Measurements from ENCODE around the gene RASGRF2. TPM values are rescaled to one million over a fixed set of nuclear protein-coding genes. Genes with fewer than 3 reads are reported as not detected.

Gene RASGRF2
- total RNA-seq, 2 experiments from 2014 or later = 0.06 to 0.13 TPM

- no peak for DNase-seq (ENCODE audit: low spot score)
- no peaks in the 10 kb centered on the region for H3K4me1 ChIP-seq (ENCODE audit: insufficient read depth, low read length, poor library complexity, severe bottlenecking)
- ChIA-PET CTCF (ENCODE audit: unreplicated experiment) (no interaction called here), POLR2A (interaction anchor here (0.7 kb wide), 1 partner anchor 36 kb away, joined by 3 read pairs; no protein-coding TSS in a partner anchor)
- H3K36me3 ChIP-seq (ENCODE audit: insufficient read depth, low read length) = no peaks in the 10 kb centered on the region
- no peaks in the 10 kb centered on the region for H4K20me1 ChIP-seq (ENCODE audit: insufficient read depth, low read length)
- no TSS peak for BruUV-seq (replicated peaks)
- H3K79me2 ChIP-seq (ENCODE audit: insufficient read depth, low read depth, low read length) = no peaks in the 10 kb centered on the region
- H3K9me2 ChIP-seq (ENCODE audit: insufficient read depth, low read length) = no peaks in the 10 kb centered on the region
- no peak overlapping the region for H3K4me2 ChIP-seq (ENCODE audit: low read length)
- H2AFZ ChIP-seq (ENCODE audit: low read length) = no peak overlapping the region
- no peaks in the 10 kb centered on the region for H3K9me3 ChIP-seq (ENCODE audit: low read length)
- intact Hi-C loops (cut with micrococcal nuclease; ENCODE audit: unreplicated experiment) = no loop called here
- no peak for TF ChIP-seq CTCF (conservative IDR thresholded peaks at IDR 0.05; ENCODE audit: low read length)
- no peak for TF ChIP-seq EZH2phosphoT487 (IDR thresholded peaks at IDR 0.05; ENCODE audit: borderline replicate concordance, low read depth, low read length)
- H3K4me3 ChIP-seq (ENCODE audit: low read depth, low read length, poor library complexity, severe bottlenecking) = no peak overlapping the region
- H3K27ac ChIP-seq (ENCODE audit: low read depth, low read length, poor library complexity, severe bottlenecking) = no peak overlapping the region
These were observed 252.9 kb downstream of the RASGRF2 start for GRCh38 chr5:81213070-81213469.

GRCh38 chr5:81214848-81215247 lies 254.7 kb downstream of the RASGRF2 start:
- POLR2A ChIA-PET = no interaction called here
- Histone ChIP-seq H2AFZ (ENCODE audit: low read length) (no peak overlapping the region), H3K4me3 (ENCODE audit: low read depth, low read length, poor library complexity, severe bottlenecking) (no peak overlapping the region), H3K9me2 (ENCODE audit: insufficient read depth, low read length) (no peaks in the 10 kb centered on the region), H3K36me3 (ENCODE audit: insufficient read depth, low read length) (no peaks in the 10 kb centered on the region), H3K4me1 (ENCODE audit: insufficient read depth, low read length, poor library complexity, severe bottlenecking) (no peaks in the 10 kb centered on the region), H3K4me2 (ENCODE audit: low read length) (no peak overlapping the region), H3K79me2 (ENCODE audit: insufficient read depth, low read depth, low read length) (no peaks in the 10 kb centered on the region), H3K9me3 (ENCODE audit: low read length) (no peaks in the 10 kb centered on the region), H4K20me1 (ENCODE audit: insufficient read depth, low read length) (no peaks in the 10 kb centered on the region), H3K27ac (ENCODE audit: low read depth, low read length, poor library complexity, severe bottlenecking) (no peak overlapping the region)
- CTCF ChIA-PET (ENCODE audit: unreplicated experiment) = no interaction called here
- no TSS peak for BruUV-seq (replicated peaks)
- TF ChIP-seq CTCF (conservative IDR thresholded peaks at IDR 0.05; ENCODE audit: low read length) = no peak
- no peak for TF ChIP-seq EZH2phosphoT487 (IDR thresholded peaks at IDR 0.05; ENCODE audit: borderline replicate concordance, low read depth, low read length)
- intact Hi-C loops (cut with micrococcal nuclease; ENCODE audit: unreplicated experiment) = no loop called here
- DNase-seq (ENCODE audit: low spot score) = no peak

GRCh38 chr5:81216152-81216551 lies 256.0 kb downstream of the RASGRF2 start:
- Histone ChIP-seq H4K20me1 (ENCODE audit: insufficient read depth, low read length) (no peaks in the 10 kb centered on the region), H3K9me3 (ENCODE audit: low read length) (no peaks in the 10 kb centered on the region), H3K36me3 (ENCODE audit: insufficient read depth, low read length) (no peaks in the 10 kb centered on the region), H3K4me2 (ENCODE audit: low read length) (no peak overlapping the region), H3K27ac (ENCODE audit: low read depth, low read length, poor library complexity, severe bottlenecking) (no peak overlapping the region), H2AFZ (ENCODE audit: low read length) (no peak overlapping the region), H3K4me1 (ENCODE audit: insufficient read depth, low read length, poor library complexity, severe bottlenecking) (no peaks in the 10 kb centered on the region), H3K79me2 (ENCODE audit: insufficient read depth, low read depth, low read length) (no peaks in the 10 kb centered on the region), H3K9me2 (ENCODE audit: insufficient read depth, low read length) (no peaks in the 10 kb centered on the region), H3K4me3 (ENCODE audit: low read depth, low read length, poor library complexity, severe bottlenecking) (no peak overlapping the region)
- POLR2A ChIA-PET = no interaction called here
- DNase-seq (ENCODE audit: low spot score) = no peak
- no TSS peak for BruUV-seq (replicated peaks)
- CTCF ChIA-PET (ENCODE audit: unreplicated experiment) = no interaction called here
- intact Hi-C loops (cut with micrococcal nuclease; ENCODE audit: unreplicated experiment) = no loop called here
- TF ChIP-seq EZH2phosphoT487 (IDR thresholded peaks at IDR 0.05; ENCODE audit: borderline replicate concordance, low read depth, low read length) = no peak
- no peak for TF ChIP-seq CTCF (conservative IDR thresholded peaks at IDR 0.05; ENCODE audit: low read length)
